Endothelial cell of umbilical vein (primary cell): ENCODE data around the gene TDRD10. TPM values are rescaled to one million over a fixed set of nuclear protein-coding genes. Genes with fewer than 3 reads are reported as not detected.

Source experiments
- BruUV-seq: library from RNA; stranded (reverse); fragments of 400-500 nt; replicated peaks from 2 replicates; lab custom pipeline; 2021; lab: Mats Ljungman, UMichigan
- CTCF ChIA-PET: fragments of 300-600, 350-600 bp; sonication (Branson Sonifier 250); formaldehyde crosslinking; loops from one replicate; lab custom pipeline; 2021; ENCODE audit warnings: antibody characterized with exemption, inconsistent platforms; lab: Charles Lee
- POLR2A ChIA-PET: fragments of 300-600, 350-600 bp; sonication (Branson Sonifier 250); formaldehyde crosslinking; loops from one replicate; lab custom pipeline; 2021; ENCODE audit warnings: antibody characterized with exemption, inconsistent platforms; lab: Charles Lee
- DNase-seq: peaks from one replicate; pipeline ENCODE4 v3.0.0-alpha.2; 2011; ENCODE audit warnings: low read depth, low spot score
- FAIRE-seq: peaks from 2 replicates; lab custom pipeline; 2011; peaks lifted over from hg19 to GRCh38; lab: Jason Lieb, UNC
- H2AFZ ChIP-seq: 2 replicates; pipeline ENCODE4 v1.6.0; 2012; ENCODE audit warnings: low read depth, low read length, control low read depth, inconsistent platforms
- H3K27ac ChIP-seq: 2 replicates; pipeline ENCODE4 v1.5.1; 2011; ENCODE audit warnings: low read depth, mild to moderate bottlenecking, control low read depth, low read length, moderate library complexity; ENCODE audit not compliant: insufficient read depth
- H3K27me3 ChIP-seq, 2 experiments: 2 replicates each; pipeline versions ENCODE4 v1.6.0 to v1.6.1; 2011; ENCODE audit warnings: low read length in 2 of 2, mixed read lengths in 1 of 2; ENCODE audit not compliant: control insufficient read depth in 2 of 2, insufficient read depth in 2 of 2
- H3K36me3 ChIP-seq, 2 experiments: 2 replicates in 1 of 2; 3 replicates in 1 of 2; pipeline ENCODE4 v1.5.1; 2011; ENCODE audit warnings: low read length in 2 of 2, mild to moderate bottlenecking in 1 of 2, moderate library complexity in 1 of 2; ENCODE audit not compliant: control insufficient read depth in 2 of 2, insufficient read depth in 2 of 2; ENCODE audit errors: extremely low read depth in 1 of 2
- H3K4me1 ChIP-seq: 3 replicates; pipeline ENCODE4 v1.5.1; 2011; ENCODE audit warnings: mild to moderate bottlenecking, low read length; ENCODE audit not compliant: control insufficient read depth, insufficient read depth; ENCODE audit errors: extremely low read depth
- H3K4me2 ChIP-seq: 2 replicates; pipeline ENCODE4 v1.6.1; 2011; ENCODE audit warnings: low read length, control low read depth, mixed read lengths; ENCODE audit not compliant: insufficient read depth
- H3K4me3 ChIP-seq, 3 experiments: fragments of 200-600 bp in 1 of 3; sonication (generic), shearing (Covaris generic) in 1 of 3; replicated peaks in 1 of 3; 2 replicates each; pipeline ENCODE4 v1.5.1; 2011 to 2016; ENCODE audit warnings: control low read depth in 3 of 3, low read length in 3 of 3, mild to moderate bottlenecking in 2 of 3, inconsistent platforms in 1 of 3, low read depth in 1 of 3, moderate library complexity in 1 of 3; ENCODE audit not compliant: insufficient read depth in 1 of 3
- H3K79me2 ChIP-seq: 2 replicates; pipeline ENCODE4 v1.6.0; 2012; ENCODE audit warnings: low read length, inconsistent platforms; ENCODE audit not compliant: control insufficient read depth, insufficient read depth
- H3K9ac ChIP-seq: replicated peaks from 2 replicates; pipeline ENCODE3; 2011; ENCODE audit warnings: low read length, control low read depth; ENCODE audit not compliant: insufficient read depth; ENCODE audit errors: extremely low read depth
- H3K9me1 ChIP-seq: replicated peaks from 3 replicates; pipeline ENCODE4 v1.6.0; 2011; ENCODE audit warnings: mild to moderate bottlenecking, low read length; ENCODE audit not compliant: control insufficient read depth, insufficient read depth; ENCODE audit errors: extremely low read depth
- H3K9me3 ChIP-seq: replicated peaks from 2 replicates; pipeline ENCODE4 v1.5.1; 2012; ENCODE audit warnings: low read length, inconsistent platforms; ENCODE audit not compliant: control insufficient read depth, insufficient read depth
- H4K20me1 ChIP-seq: replicated peaks from 2 replicates; pipeline ENCODE3; 2011; ENCODE audit warnings: mild to moderate bottlenecking, low read length; ENCODE audit not compliant: control insufficient read depth, insufficient read depth; ENCODE audit errors: extremely low read depth
- CTCF ChIP-seq, 2 donors: IDR thresholded peaks; 1 replicate in 1 of 2; 2 replicates in 1 of 2; pipeline ENCODE4 v1.5.1; 2011; ENCODE audit warnings: low read length in 2 of 2, mild to moderate bottlenecking in 2 of 2, moderate library complexity in 2 of 2, control low read depth in 1 of 2, inconsistent platforms in 1 of 2, low read depth in 1 of 2; ENCODE audit not compliant: insufficient read depth in 1 of 2; ENCODE audit errors: extremely low read depth in 1 of 2
- EZH2 ChIP-seq: IDR thresholded peaks from 2 replicates; pipeline ENCODE4 v1.6.1; 2012; ENCODE audit warnings: borderline replicate concordance, low read depth, mild to moderate bottlenecking, moderate library complexity, low read length, inconsistent platforms; ENCODE audit not compliant: severe bottlenecking
- FOS ChIP-seq: IDR thresholded peaks from 2 replicates; pipeline ENCODE4 v1.6.1; 2011; ENCODE audit warnings: mild to moderate bottlenecking, low read length, moderate library complexity, borderline replicate concordance; ENCODE audit not compliant: insufficient read depth
- GATA2 ChIP-seq: IDR thresholded peaks from 2 replicates; pipeline ENCODE4 v1.7.0; 2011; ENCODE audit warnings: low read depth, mild to moderate bottlenecking, moderate library complexity, mixed read lengths, low read length; ENCODE audit not compliant: insufficient read length, insufficient read depth
- JUN ChIP-seq: IDR thresholded peaks from 2 replicates; pipeline ENCODE4 v1.6.1; 2011; ENCODE audit warnings: borderline replicate concordance, low read depth; ENCODE audit not compliant: insufficient read length, insufficient read depth
- MYC ChIP-seq: IDR thresholded peaks from one replicate; pipeline ENCODE4 v1.6.1; 2011; ENCODE audit warnings: mild to moderate bottlenecking, low read depth, low read length
- POLR2A ChIP-seq: IDR thresholded peaks from 2 replicates; pipeline ENCODE4 v1.6.1; 2012; ENCODE audit warnings: low read depth, mild to moderate bottlenecking, control low read depth, low read length
- POLR2AphosphoS5 ChIP-seq: IDR thresholded peaks from 2 replicates; pipeline ENCODE4 v1.6.1; 2012; ENCODE audit warnings: low read depth, mild to moderate bottlenecking, control low read depth, low read length, moderate library complexity; ENCODE audit not compliant: insufficient read depth
- dilution Hi-C: fragments of 300-500 bp; cut with MboI; formaldehyde crosslinking; loops from one replicate; pipeline ENCODE4 v1.15.0; 2019; ENCODE audit warnings: low sequenced_read_pairs; ENCODE audit not compliant: extremely low pct_ligation_motif_present
- intact Hi-C: fragments of 100-400 bp; cut with micrococcal nuclease; formaldehyde crosslinking; loops from one replicate; pipeline ENCODE4 v1.10.0; 2022
- polyA plus RNA-seq, 4 experiments: library from polyadenylated mRNA; depleted of rRNA in 3 of 4; stranded (reverse) in 3 of 4; unstranded in 1 of 4; fragments of >200 nt; gene quantifications; 2 replicates each; pipeline versions ENCODE4 v1.2.1 to v1.2.3, GENCODE V29; 2011 to 2012; ENCODE audit warnings: missing spikeins in 1 of 4
- total RNA-seq: library from RNA; stranded (reverse); gene quantifications from 2 replicates; pipeline ENCODE4 v1.2.3, GENCODE V29; 2021
- TF ChIP-seq, protein P1 (sequence below): IDR thresholded peaks from 2 replicates; pipeline ENCODE4 v1.6.1; 2011; ENCODE audit not compliant: insufficient read depth, insufficient read length

The TDRD10 gene
- total and polyA plus RNA-seq, 2 donors (not counting 3 experiments of a cell fraction or from before 2014, with no cell fraction given), result 6.1 to 9.1 TPM

DNA sequence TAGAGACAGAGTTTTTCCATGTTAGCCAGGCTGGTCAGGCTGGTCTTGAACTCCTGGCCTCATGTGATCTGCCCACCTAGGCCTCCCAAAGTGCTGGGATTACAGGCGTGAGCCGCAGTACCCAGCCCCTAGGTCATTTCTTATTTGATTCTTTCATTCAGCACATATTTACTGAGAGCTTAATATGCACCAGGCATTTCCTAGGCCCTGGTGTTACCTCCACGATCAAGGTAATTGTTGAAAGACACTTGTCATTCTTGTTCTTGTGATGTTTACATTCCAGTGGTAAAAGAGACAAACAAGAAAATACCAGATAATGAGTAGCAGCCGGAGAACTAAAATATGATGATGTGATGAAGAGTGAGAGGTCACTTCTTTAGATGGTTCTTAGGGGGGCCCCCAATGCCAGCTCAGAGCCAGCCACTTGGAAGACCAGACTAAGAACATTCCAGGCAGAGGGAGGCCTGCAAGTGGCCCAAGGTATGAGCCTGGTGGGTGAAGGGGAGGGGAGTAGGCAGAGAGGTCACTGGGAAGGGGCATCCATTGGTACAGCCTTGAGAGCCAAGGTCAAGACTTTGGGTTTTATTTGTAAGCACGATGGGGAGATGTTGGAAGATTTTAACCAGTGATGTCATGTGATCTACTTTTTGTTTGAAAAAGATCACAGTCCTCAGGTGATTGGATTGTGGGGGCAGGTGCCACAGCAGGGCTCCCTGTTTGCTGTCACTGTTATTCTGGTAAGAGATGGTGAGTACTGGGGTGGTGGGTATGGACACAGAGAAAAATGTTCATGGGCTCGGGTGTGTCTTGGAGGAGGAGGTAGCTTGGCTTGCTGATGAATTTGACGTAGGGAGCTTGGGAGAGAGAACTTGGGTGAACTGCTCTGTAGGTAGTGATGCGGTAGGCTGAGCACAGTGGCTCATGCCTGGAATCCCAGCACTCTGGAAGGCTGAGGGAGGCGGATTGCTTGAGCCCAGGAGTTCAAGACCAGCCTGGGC, 37.8 kb downstream of the TDRD10 start:
- no peak overlapping the region for H3K27ac ChIP-seq
- H4K20me1 ChIP-seq, result no peaks in the 10 kb centered on the region
- DNase-seq (no peak), FAIRE-seq (no peak)
- H3K27me3 ChIP-seq, result no peaks in the 10 kb centered on the region
- ChIA-PET CTCF (interaction anchor here (5.5 kb wide), 1 partner anchor 60 kb away, joined by 61 read pairs; no protein-coding TSS in a partner anchor), POLR2A (no interaction called here)
- dilution Hi-C loops (no loop called here), intact Hi-C loops (no loop called here)
- no peak overlapping the region for H2AFZ ChIP-seq
- H3K79me2 ChIP-seq, result no peaks in the 10 kb centered on the region
- H3K4me1 ChIP-seq, result peaks cover 6% of the 10 kb centered on the region
- no peaks in the 10 kb centered on the region for H3K36me3 ChIP-seq
- no TSS peak for BruUV-seq
- H3K9me3 ChIP-seq, result no peaks in the 10 kb centered on the region
- no peaks in the 10 kb centered on the region for H3K9me1 ChIP-seq
- no peak overlapping the region for H3K9ac ChIP-seq
- H3K4me3 ChIP-seq, result no peak overlapping the region
- no peak for TF ChIP-seq GATA2
- no peak for TF ChIP-seq JUN
- no peak for TF ChIP-seq MYC
- TF ChIP-seq EZH2, result no peak
- TF ChIP-seq FOS, result no peak
- no peak for TF ChIP-seq POLR2AphosphoS5
- TF ChIP-seq CTCF (IDR thresholded peaks at IDR 0.05; ENCODE audit: extremely low read depth in 1 of 2, insufficient read depth in 1 of 2, low read depth in 1 of 2, low read length in 2 of 2), result no peak
- TF ChIP-seq POLR2A, result no peak
- TF ChIP-seq, protein P1, sequence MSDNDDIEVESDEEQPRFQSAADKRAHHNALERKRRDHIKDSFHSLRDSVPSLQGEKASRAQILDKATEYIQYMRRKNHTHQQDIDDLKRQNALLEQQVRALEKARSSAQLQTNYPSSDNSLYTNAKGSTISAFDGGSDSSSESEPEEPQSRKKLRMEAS, result no peak
- H3K4me2 ChIP-seq, result no peak overlapping the region
